Activated CD4-positive, alpha-beta memory T cell treated with anti-CD3 and anti-CD28 coated beads, Interleukin-2, amount 10 ng/mL, durations not matched to agents 7 days and 5 days (primary cell): ENCODE data around the gene GNAT3. TPM values are rescaled to one million over a fixed set of nuclear protein-coding genes. Genes with fewer than 3 reads are reported as not detected.

Experiments
- CTCF ChIA-PET: fragments of 350-600 bp; sonication (Branson Sonifier 250); formaldehyde crosslinking; loops from one replicate; lab custom pipeline; 2021; ENCODE audit warnings: antibody characterized with exemption, inconsistent platforms; lab: Charles Lee
- POLR2A ChIA-PET: fragments of 350-600 bp; sonication (Branson Sonifier 250); formaldehyde crosslinking; loops from one replicate; lab custom pipeline; 2021; ENCODE audit warnings: antibody characterized with exemption; lab: Charles Lee
- DNase-seq: peaks from one replicate; pipeline ENCODE4 v3.0.0-alpha.2; 2020
- H3K27ac Mint-ChIP-seq: one replicate; pipeline ENCODE4 v1.8.0; 2021; ENCODE audit warnings: mild to moderate bottlenecking, mixed read lengths
- H3K27me3 Mint-ChIP-seq: one replicate; pipeline ENCODE4 v1.8.0; 2021; ENCODE audit warnings: mixed read lengths
- H3K36me3 Mint-ChIP-seq: one replicate; pipeline ENCODE4 v1.8.0; 2021; ENCODE audit warnings: low read depth, mixed read lengths
- H3K4me1 Mint-ChIP-seq: one replicate; pipeline ENCODE4 v1.8.0; 2021; ENCODE audit warnings: mixed read lengths
- H3K4me3 Mint-ChIP-seq: one replicate; pipeline ENCODE4 v1.8.0; 2021; ENCODE audit warnings: mild to moderate bottlenecking, mixed read lengths
- H3K9me3 Mint-ChIP-seq: one replicate; pipeline ENCODE4 v1.8.0; 2021; ENCODE audit warnings: mixed read lengths
- total RNA-seq, 2 experiments: library from RNA; stranded (reverse); gene quantifications; one replicate each; pipeline ENCODE4 v1.2.3, GENCODE V29; 2021

Gene GNAT3
- total RNA-seq, 2 experiments from 2014 or later: not detected

GRCh38 chr7:80444811-80445210 lies 67.1 kb downstream of the GNAT3 start:
- DNase-seq: no peak
- Mint-ChIP-seq H3K4me1 (no peaks in the 10 kb centered on the region), H3K9me3 (no peaks in the 10 kb centered on the region), H3K27ac (no peak overlapping the region), H3K36me3 (no peaks in the 10 kb centered on the region), H3K4me3 (no peak overlapping the region), H3K27me3 (no peaks in the 10 kb centered on the region)
- POLR2A ChIA-PET: no interaction called here
- CTCF ChIA-PET: no interaction called here

GRCh38 chr7:80443325-80443724 lies 68.5 kb downstream of the GNAT3 start:
- Mint-ChIP-seq H3K9me3 (no peaks in the 10 kb centered on the region), H3K36me3 (no peaks in the 10 kb centered on the region), H3K27me3 (no peaks in the 10 kb centered on the region), H3K4me3 (no peak overlapping the region), H3K27ac (no peak overlapping the region), H3K4me1 (no peaks in the 10 kb centered on the region)
- no peak for DNase-seq
- ChIA-PET CTCF (no interaction called here), POLR2A (no interaction called here)

GRCh38 chr7:80440883-80441282 lies 71.0 kb downstream of the GNAT3 start:
- Mint-ChIP-seq H3K27me3 (no peaks in the 10 kb centered on the region), H3K36me3 (no peaks in the 10 kb centered on the region), H3K4me3 (no peak overlapping the region), H3K9me3 (no peaks in the 10 kb centered on the region), H3K27ac (no peak overlapping the region), H3K4me1 (no peaks in the 10 kb centered on the region)
- ChIA-PET POLR2A (no interaction called here), CTCF (no interaction called here)
- no peak for DNase-seq

DNA sequence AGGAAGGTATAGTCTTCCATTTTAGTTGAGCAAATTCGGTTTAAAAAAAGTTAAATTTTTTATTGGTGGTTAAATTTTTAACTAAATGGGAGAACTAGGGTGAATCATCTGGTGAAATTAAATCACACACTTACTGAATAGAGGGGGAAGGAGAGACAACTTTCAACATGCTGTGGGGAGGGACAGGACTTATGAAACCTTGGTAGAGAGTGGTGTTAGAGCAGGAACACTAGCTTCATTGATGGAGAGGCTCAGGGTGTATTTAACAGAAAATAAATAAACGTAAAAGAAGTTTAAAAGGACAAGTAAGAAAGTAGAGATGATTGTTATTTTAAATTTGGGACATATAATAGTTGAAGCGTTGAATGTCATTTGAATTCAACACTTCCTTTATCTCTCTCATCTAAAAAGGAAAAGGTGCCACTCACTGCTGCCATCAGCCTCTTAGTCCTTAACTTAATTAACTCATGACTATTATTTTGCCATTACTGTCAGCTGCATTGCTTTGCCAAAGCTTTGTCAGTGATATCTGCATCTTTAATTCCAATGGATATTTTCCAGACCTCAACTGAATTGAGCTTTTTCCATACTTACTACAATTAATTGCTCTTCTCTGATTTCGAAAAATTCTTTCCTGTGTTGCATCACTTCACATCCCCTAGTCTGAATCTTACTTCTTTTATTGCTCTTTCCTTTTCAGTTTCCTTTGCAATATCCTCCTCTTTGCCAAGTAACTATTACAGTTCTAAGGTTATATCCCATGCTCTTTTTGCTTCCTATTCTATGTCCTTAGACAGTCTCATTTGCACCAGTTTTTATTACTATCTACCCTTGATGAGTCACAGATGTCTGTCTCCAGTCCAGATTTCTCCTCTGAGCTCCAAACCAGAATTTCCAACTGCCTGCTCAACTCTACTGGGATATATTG lies 71.7 kb downstream of the GNAT3 start:
- Mint-ChIP-seq H3K9me3 (no peaks in the 10 kb centered on the region), H3K36me3 (no peaks in the 10 kb centered on the region), H3K4me1 (no peaks in the 10 kb centered on the region), H3K27me3 (no peaks in the 10 kb centered on the region), H3K4me3 (no peak overlapping the region), H3K27ac (no peak overlapping the region)
- ChIA-PET CTCF (no interaction called here), POLR2A (interaction anchor here (0.6 kb wide), 1 partner anchor 210 kb away, joined by 3 read pairs; no protein-coding TSS in a partner anchor)
- no peak for DNase-seq

DNA sequence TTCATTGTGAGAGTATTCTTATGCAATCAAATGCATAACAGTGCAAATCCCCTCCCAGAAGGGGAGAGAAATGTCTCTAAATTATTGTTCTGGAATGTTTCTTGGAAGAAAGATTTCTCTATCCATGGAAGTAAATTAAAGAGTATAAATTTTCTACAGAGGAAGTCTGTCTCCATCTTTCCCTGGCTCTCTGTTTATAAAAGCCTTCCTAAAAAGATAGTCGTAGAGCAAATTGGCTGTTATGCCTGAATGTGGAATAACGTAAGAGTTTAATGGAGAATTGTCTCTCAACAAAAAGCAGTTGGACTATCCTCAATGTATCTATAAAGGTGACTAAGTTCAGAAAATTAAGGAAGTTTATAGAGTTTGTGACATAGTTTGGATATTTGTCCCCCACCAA lies 76.3 kb downstream of the GNAT3 start:
- CTCF ChIA-PET: no interaction called here
- Mint-ChIP-seq H3K36me3 (no peaks in the 10 kb centered on the region), H3K27me3 (no peaks in the 10 kb centered on the region), H3K27ac (no peak overlapping the region), H3K9me3 (peaks cover 2% of the 10 kb centered on the region), H3K4me1 (no peaks in the 10 kb centered on the region), H3K4me3 (no peak overlapping the region)
- no peak for DNase-seq
- POLR2A ChIA-PET: no interaction called here

DNA sequence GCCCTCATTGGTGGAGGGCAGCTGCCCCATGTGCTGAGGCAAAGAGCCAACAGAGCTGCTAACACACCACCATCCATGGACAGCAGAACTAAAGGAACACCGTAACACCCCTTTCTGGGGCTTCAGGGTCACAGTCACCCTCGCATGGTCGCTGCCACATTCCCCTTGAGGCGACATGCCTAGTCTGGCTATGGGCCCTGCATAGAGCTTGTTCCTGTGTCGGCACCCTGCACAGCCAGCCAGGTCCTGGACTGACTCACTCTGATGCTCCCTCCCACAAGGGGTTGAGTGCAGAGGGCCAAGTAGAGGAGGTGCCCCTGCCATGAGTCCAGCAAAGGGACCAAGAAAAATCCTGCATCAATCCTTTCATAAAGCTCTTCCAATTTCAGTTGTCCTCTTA lies 77.8 kb downstream of the GNAT3 start:
- peaks cover 2% of the 10 kb centered on the region for H3K9me3 Mint-ChIP-seq
- no peaks in the 10 kb centered on the region for H3K4me1 Mint-ChIP-seq
- H3K27me3 Mint-ChIP-seq: no peaks in the 10 kb centered on the region
- ChIA-PET CTCF (no interaction called here), POLR2A (no interaction called here)
- H3K4me3 Mint-ChIP-seq: no peak overlapping the region
- no peak overlapping the region for H3K27ac Mint-ChIP-seq
- no peak for DNase-seq
- H3K36me3 Mint-ChIP-seq: no peaks in the 10 kb centered on the region

GRCh38 chr7:80432166-80432565 lies 79.7 kb downstream of the GNAT3 start:
- H3K27me3 Mint-ChIP-seq: no peaks in the 10 kb centered on the region
- H3K4me1 Mint-ChIP-seq: no peaks in the 10 kb centered on the region
- H3K27ac Mint-ChIP-seq: no peak overlapping the region
- POLR2A ChIA-PET: no interaction called here
- no peak overlapping the region for H3K4me3 Mint-ChIP-seq
- no peaks in the 10 kb centered on the region for H3K36me3 Mint-ChIP-seq
- no peak for DNase-seq
- H3K9me3 Mint-ChIP-seq: peaks cover 2% of the 10 kb centered on the region
- CTCF ChIA-PET: no interaction called here

DNA sequence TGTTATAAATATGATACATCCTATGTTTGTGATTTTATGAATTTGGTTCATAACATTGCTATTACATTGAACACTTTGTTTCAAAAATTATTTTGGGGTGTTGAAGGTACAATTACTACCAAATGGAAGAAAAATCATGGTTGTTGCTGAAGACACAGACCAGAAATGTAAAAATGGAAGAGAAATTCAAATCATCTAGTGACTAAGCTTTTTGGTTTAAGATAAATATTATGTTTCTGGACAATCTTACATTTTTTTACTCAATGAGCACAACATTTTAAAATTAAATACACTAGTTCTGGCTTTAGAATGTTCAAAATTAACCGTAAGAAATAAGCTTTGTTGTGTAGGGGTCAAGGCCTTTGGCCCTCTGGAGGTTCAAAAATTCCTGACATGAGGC lies 82.7 kb downstream of the GNAT3 start:
- H3K27ac Mint-ChIP-seq: no peak overlapping the region

DNA sequence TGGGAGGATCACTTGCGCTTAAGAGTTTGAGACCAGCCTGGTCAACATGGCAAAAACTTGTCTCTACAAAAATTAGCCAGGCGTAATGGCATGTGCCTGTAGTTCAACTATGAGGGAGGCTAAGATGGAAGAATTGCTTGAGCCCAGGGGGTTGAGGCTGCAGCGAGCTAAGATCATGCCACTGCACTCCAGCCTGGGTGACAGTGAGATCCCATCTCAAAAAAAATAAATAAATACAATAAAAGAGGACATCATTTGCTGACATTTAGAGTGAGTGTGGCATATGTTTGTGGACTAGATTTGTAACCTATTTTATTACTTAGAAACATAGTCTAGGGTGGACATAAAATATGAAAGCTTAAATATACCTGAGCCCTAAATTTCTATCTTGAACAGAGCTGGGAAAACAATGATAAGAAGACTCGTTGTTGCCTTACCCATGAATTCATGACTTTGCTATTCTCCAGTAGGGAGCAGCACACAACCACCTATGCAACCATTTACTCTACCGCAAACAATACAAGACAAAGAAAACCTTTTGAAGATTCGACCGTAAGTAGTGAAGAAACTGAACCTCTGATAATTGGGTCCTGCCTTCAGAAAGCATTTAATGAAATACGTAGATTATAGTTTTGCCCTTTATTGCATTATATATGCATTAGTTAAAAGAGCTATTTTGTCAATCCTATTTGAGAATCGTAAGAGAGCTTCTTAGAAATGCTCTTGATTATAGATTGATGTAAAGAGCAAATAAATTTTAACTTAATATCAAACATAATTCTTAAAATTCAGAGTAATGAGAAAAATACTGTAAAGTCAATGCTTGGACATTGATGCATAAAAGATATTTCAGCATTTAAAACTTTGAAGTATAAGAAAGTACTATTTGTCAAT lies 83.5 kb downstream of the GNAT3 start:
- Mint-ChIP-seq H3K27ac (no peak overlapping the region), H3K36me3 (no peaks in the 10 kb centered on the region), H3K27me3 (no peaks in the 10 kb centered on the region), H3K9me3 (no peaks in the 10 kb centered on the region), H3K4me3 (no peak overlapping the region), H3K4me1 (no peaks in the 10 kb centered on the region)
- ChIA-PET POLR2A (no interaction called here), CTCF (no interaction called here)
- no peak for DNase-seq

More for the DNA sequence above, 82.7 kb downstream of the GNAT3 start:
- no peaks in the 10 kb centered on the region for H3K4me1 Mint-ChIP-seq
- H3K9me3 Mint-ChIP-seq: no peaks in the 10 kb centered on the region
- no peaks in the 10 kb centered on the region for H3K27me3 Mint-ChIP-seq
- POLR2A ChIA-PET: no interaction called here
- CTCF ChIA-PET: no interaction called here
- H3K36me3 Mint-ChIP-seq: no peaks in the 10 kb centered on the region
- DNase-seq: no peak
- no peak overlapping the region for H3K4me3 Mint-ChIP-seq

DNA sequence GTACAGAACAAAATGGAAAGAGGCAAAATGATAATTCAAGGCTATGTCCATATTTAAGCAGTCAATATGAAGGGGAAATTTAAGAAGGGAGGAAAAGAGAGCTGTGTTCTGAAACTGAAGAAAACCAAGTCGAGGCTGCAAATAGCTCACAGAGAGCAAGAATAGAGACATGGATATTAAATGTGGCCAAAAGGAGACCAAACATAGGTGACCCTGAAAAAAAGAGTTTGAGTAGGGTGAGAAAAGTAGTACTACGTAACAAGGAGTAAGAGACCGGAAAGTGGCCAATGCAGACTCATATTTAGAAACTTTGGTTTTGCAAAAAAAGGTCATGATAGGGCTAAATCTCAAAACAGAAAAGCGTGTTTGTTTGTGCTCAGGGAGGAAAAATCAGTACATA lies 84.6 kb downstream of the GNAT3 start:
- Mint-ChIP-seq H3K4me3 (no peak overlapping the region), H3K4me1 (no peaks in the 10 kb centered on the region), H3K36me3 (no peaks in the 10 kb centered on the region), H3K27ac (no peak overlapping the region), H3K9me3 (no peaks in the 10 kb centered on the region), H3K27me3 (no peaks in the 10 kb centered on the region)
- no peak for DNase-seq
- ChIA-PET CTCF (no interaction called here), POLR2A (no interaction called here)

DNA sequence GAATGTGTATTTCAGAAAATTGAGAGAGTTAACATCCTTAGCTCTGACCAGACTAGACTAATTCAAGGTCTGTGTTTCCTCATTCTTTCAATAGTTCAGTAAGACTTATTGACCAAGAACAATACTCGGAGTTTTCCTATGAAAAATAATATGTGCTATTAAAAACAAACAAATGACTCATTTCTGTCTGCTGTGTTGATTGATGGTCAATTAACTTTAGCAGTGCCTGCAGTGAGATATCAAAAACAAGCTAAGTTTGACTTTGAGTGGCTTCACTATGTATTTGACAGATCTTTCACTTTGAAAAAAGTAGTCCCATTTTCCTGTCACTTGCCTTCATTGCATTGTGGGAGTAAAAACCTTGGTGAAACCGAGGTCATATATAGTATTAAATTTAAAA lies 91.0 kb downstream of the GNAT3 start:
- no peaks in the 10 kb centered on the region for H3K4me1 Mint-ChIP-seq
- ChIA-PET CTCF (no interaction called here), POLR2A (no interaction called here)
- H3K27ac Mint-ChIP-seq: no peak overlapping the region
- H3K27me3 Mint-ChIP-seq: no peaks in the 10 kb centered on the region
- no peak overlapping the region for H3K4me3 Mint-ChIP-seq
- H3K36me3 Mint-ChIP-seq: no peaks in the 10 kb centered on the region
- DNase-seq: no peak
- H3K9me3 Mint-ChIP-seq: no peaks in the 10 kb centered on the region

DNA sequence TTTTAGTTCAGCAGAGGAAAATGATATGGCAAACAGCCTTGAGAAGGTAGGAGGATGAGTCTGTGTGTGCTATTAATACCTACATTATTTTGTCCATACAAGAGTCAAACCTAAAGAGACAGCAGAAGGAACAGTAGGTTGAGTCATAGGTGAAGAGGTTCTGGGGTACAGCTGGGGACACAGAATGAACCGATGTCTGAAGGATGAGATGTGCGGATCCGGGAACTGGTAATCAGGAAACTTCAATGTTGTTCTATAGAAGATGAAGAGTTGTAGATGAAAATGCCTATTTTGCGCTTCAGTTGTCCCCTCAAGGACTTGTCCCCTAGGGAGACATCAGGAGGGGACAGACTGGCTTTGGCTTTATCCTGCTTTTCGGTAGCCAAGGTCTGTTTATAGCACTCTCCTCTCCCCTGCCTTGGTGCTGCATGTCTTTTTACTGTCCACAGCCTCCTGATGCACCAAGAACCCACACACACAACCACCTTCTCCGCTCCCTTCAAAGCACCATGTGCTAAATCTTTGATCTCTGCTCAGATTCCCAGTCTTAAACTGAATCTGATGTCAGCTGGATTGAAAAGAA lies 94.6 kb downstream of the GNAT3 start:
- H3K27ac Mint-ChIP-seq: no peak overlapping the region
- POLR2A ChIA-PET: no interaction called here
- H3K36me3 Mint-ChIP-seq: no peaks in the 10 kb centered on the region
- H3K4me3 Mint-ChIP-seq: no peak overlapping the region
- no peaks in the 10 kb centered on the region for H3K4me1 Mint-ChIP-seq
- H3K9me3 Mint-ChIP-seq: no peaks in the 10 kb centered on the region
- CTCF ChIA-PET: no interaction called here
- H3K27me3 Mint-ChIP-seq: no peaks in the 10 kb centered on the region
- DNase-seq: no peak

DNA sequence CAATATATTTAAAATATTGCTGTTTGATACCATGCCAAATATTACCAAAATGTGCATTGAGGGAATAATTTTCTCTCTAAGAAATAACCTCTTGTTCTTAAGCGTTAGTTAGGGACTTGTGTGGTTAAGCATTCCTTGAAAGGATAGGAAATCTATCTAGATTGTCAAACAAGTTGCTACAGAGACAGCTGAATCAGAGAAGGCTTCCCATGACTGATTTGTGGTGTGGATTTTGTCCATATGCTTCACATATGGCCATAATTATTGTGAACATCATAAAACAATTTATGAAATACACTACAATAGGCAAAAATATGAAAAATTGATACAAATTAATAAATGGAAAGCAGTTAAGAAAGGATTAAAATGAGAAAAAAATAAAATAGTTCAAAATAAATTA lies 96.3 kb downstream of the GNAT3 start:
- Mint-ChIP-seq H3K4me1 (no peaks in the 10 kb centered on the region), H3K4me3 (no peak overlapping the region), H3K36me3 (no peaks in the 10 kb centered on the region), H3K27ac (no peak overlapping the region), H3K27me3 (no peaks in the 10 kb centered on the region), H3K9me3 (no peaks in the 10 kb centered on the region)
- POLR2A ChIA-PET: no interaction called here
- CTCF ChIA-PET: no interaction called here
- no peak for DNase-seq
